GM20000 (cell line): ENCODE results near the gene HHAT.

Experiments
- DNase-seq: peaks from one replicate; pipeline ENCODE4 v3.0.0; 2012; ENCODE audit warnings: low spot score
- CTCF ChIP-seq: IDR thresholded peaks from 2 replicates; pipeline ENCODE4 v1.5.1; 2012; ENCODE audit warnings: mild to moderate bottlenecking, control low read depth; ENCODE audit errors: extremely low read depth, missing control alignments

HHAT gene

DNA sequence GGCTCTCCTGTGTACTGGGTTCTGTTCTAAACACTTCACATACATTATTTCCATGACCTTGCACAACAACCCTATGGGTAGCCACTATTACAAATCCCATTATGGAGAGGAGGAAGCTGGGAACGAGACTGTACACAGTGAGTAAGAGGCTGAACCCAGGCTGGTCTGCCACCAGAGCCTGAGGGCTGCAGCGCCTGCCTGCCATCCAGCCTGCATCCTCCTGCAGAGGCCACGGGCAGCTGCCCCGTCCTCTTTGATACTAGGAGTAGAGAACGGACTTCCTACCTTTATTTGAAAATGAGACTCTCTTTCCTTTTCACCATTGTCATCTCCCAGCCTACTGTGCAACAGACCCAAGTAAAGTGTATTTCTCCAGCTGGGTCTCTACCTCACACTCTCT, 370.0 kb downstream of the HHAT start:
- no peak for DNase-seq
- TF ChIP-seq CTCF, result no peak

DNA sequence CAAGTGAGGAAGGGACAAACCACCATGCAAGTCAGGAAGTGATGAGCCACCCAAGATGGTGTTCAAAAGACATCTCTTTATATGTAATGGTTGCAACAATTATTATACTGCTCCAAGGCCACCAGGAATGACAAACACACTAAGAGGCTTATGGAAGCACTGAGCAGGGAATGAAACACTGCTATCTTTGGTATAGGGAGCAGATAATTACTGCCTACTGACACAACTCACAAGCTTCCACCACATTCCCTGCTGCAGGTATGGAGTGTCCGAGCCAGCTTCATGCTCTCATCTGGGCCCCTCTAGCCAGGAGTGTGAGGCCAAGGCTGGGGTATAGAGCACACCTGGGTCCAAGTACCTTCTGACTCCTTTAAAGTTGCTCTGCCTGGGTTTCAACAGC, 371.4 kb downstream of the HHAT start:
- no peak for TF ChIP-seq CTCF
- DNase-seq, result no peak

DNA sequence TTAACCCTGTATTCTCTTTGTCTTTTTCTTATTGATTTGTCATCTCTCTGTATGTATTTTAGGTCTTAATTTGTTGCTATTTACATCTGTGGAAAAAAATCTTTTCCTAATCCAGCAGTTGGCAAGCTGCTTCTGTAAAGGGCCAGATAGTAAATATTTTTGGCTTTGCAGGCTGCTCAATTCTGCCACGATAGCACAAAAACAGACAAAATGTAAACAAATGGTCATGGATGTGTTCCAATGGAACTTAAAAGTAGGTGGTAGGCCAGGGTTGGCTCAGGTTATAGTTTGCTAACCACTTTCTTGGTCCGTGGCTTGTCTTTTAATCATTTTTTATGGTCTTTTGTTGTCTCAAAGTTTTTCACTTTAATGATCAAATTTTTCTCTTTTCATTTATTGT, 371.8 kb downstream of the HHAT start:
- DNase-seq, result no peak
- no peak for TF ChIP-seq CTCF

GRCh38 chr1:210702506-210702905, 373.8 kb downstream of the HHAT start:
- TF ChIP-seq CTCF, result no peak
- no peak for DNase-seq

DNA sequence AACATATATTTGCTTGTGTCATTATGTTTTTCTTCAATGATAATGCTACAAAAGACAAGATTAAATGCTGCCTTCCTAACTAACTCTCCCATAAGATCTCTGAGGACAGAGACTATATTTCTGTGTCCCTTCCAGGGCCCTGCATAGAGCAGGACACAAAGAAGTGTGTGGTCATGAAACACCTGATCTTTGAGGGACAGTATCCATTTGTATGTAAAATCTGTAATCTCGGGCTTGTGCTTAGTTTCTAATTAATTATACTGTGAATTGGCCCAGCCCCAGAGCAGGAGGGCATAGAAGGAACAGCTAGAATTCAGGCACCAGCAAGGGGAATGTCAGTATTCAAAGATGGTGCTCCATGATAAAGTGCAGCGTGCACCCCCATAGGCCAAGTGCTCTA, 374.9 kb downstream of the HHAT start:
- DNase-seq, result no peak
- no peak for TF ChIP-seq CTCF

- DNase-seq, result no peak
- TF ChIP-seq CTCF, result no peak
Observed at GRCh38 chr1:210705086-210705485, 376.4 kb downstream of the HHAT start.

DNA sequence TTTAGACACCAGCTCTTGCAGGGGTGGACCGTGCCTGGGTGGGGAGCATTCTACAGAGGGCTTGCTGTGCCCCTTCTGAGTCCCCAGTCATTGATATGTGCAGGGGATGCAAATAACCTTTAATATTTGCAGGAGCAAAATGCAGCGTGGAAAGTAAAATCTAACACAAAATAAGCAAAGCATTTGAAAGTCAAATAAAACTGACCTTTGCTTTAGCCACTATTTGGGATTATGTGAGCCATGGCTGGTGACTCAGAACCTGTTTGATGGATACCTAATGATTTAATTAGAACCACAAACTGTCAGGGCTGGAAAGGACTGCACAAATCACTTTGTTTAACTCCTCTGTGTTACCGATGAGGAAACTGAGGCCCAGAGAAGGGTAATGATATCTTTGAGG, 377.5 kb downstream of the HHAT start:
- DNase-seq, result no peak

More for the DNA sequence above, 377.5 kb downstream of the HHAT start:
- TF ChIP-seq CTCF, result no peak
